ENCODE results near the gene GPR176.

GRCh38 chr15:39948817-39949216, 28.8 kb upstream of the GPR176 start:
- TF ChIP-seq FOXK2 (IDR thresholded peaks at IDR 0.05): no peak
- TF ChIP-seq ARNT (IDR thresholded peaks at IDR 0.05): no peak
- TF ChIP-seq PKNOX1 (IDR thresholded peaks at IDR 0.05): no peak
- TF ChIP-seq BHLHE40 (IDR thresholded peaks at IDR 0.05; ENCODE audit: borderline replicate concordance): no peak
- no peak for TF ChIP-seq HDGF (IDR thresholded peaks at IDR 0.05; ENCODE audit: borderline replicate concordance)

Data from HEK293T (cell line).